PC-3 (cell line): ENCODE measurements around the gene DDT.

Experiments used
- CTCF ChIP-seq: fragments of 300-600 bp; sonication (generic); conservative IDR thresholded peaks from 2 replicates; pipeline ENCODE4 v1.5.1; 2017; ENCODE audit warnings: antibody characterized with exemption, low read depth, mild to moderate bottlenecking, low read length
- EZH2 ChIP-seq: fragments of 300-600 bp; sonication (generic); IDR thresholded peaks from one replicate; pipeline ENCODE4 v1.6.1; 2017; ENCODE audit warnings: antibody characterized with exemption, mild to moderate bottlenecking, low read length; ENCODE audit not compliant: unreplicated experiment
- EZH2phosphoT487 ChIP-seq: fragments of 300-600 bp; sonication (generic); IDR thresholded peaks from 2 replicates; pipeline ENCODE4 v1.6.1; 2018; ENCODE audit warnings: mild to moderate bottlenecking, antibody characterized with exemption, low read length, borderline replicate concordance

GRCh38 chr22:24002851-24003250 is 28.6 kb upstream of the DDT start:
- TF ChIP-seq CTCF: no peak
- TF ChIP-seq EZH2: no peak
- no peak for TF ChIP-seq EZH2phosphoT487
